HEK293 (cell line): ENCODE data around the gene RASSF8.

Source experiments
- CTCF ChIA-PET: fragments of 350-600 bp; formaldehyde crosslinking; extraction: SDS; loops from one replicate; lab custom pipeline; 2021; ENCODE audit warnings: antibody characterized with exemption; lab: Yijun Ruan, JAX
- POLR2A ChIA-PET: fragments of 300-600 bp; formaldehyde crosslinking; extraction: SDS; loops from one replicate; lab custom pipeline; 2020; ENCODE audit warnings: antibody characterized with exemption, inconsistent platforms; lab: Yijun Ruan, JAX
- H3K27ac ChIP-seq: fragments of 200-500 bp; sonication (Bioruptor generic); 2 replicates; pipeline ENCODE4 v1.5.1; 2014; ENCODE audit warnings: low read depth, low read length, control low read depth, inconsistent platforms; ENCODE audit errors: extremely low read depth
- H3K36me3 ChIP-seq, 2 experiments: fragments of 200-500 bp in 1 of 2; sonication (Bioruptor generic) in 1 of 2; 1 replicate in 1 of 2; 2 replicates in 1 of 2; pipeline ENCODE4 v1.5.1; 2014 to 2017; ENCODE audit warnings: inconsistent platforms in 2 of 2, low read length in 2 of 2; ENCODE audit not compliant: control insufficient read depth in 2 of 2, insufficient read depth in 1 of 2
- H3K4me1 ChIP-seq: fragments of 200-500 bp; sonication (Bioruptor generic); 2 replicates; pipeline ENCODE4 v1.5.1; 2014; ENCODE audit warnings: mild to moderate bottlenecking, low read length, inconsistent platforms; ENCODE audit not compliant: control insufficient read depth, insufficient read depth
- H3K4me3 ChIP-seq: 2 replicates; pipeline ENCODE4 v1.5.1; 2011; ENCODE audit warnings: low read depth, mild to moderate bottlenecking, control low read depth, low read length, moderate library complexity
- H3K9me3 ChIP-seq: fragments of 200-500 bp; sonication (Bioruptor generic); 2 replicates; pipeline ENCODE4 v1.5.1; 2014; ENCODE audit warnings: low read depth, low read length, inconsistent platforms; ENCODE audit not compliant: control insufficient read depth, insufficient read depth
- ATF2 ChIP-seq: fragments of 450-650 bp; formaldehyde crosslinking; IDR thresholded peaks from 2 replicates; pipeline ENCODE4 v1.5.1; 2016; ENCODE audit warnings: missing biosample characterization, missing genetic modification characterization, low read depth
- GFI1B ChIP-seq: fragments of 450-650 bp; formaldehyde crosslinking; IDR thresholded peaks from 2 replicates; pipeline ENCODE4 v1.5.1; 2016; ENCODE audit warnings: missing biosample characterization, missing genetic modification characterization
- GLIS1 ChIP-seq: fragments of 450-650 bp; formaldehyde crosslinking; IDR thresholded peaks from 2 replicates; pipeline ENCODE4 v1.5.1; 2016; ENCODE audit warnings: missing biosample characterization, missing genetic modification characterization
- GLIS2 ChIP-seq: fragments of 450-650 bp; formaldehyde crosslinking; IDR thresholded peaks from 2 replicates; pipeline ENCODE4 v1.5.1; 2016; ENCODE audit warnings: missing biosample characterization, missing genetic modification characterization
- INSM2 ChIP-seq: fragments of 450-650 bp; formaldehyde crosslinking; IDR thresholded peaks from 2 replicates; pipeline ENCODE4 v1.5.1; 2016; ENCODE audit warnings: missing biosample characterization, missing genetic modification characterization
- KLF1 ChIP-seq: fragments of 450-650 bp; formaldehyde crosslinking; IDR thresholded peaks from 2 replicates; pipeline ENCODE4 v1.5.1; 2016; ENCODE audit warnings: missing biosample characterization, missing genetic modification characterization
- SCRT2 ChIP-seq: fragments of 450-650 bp; formaldehyde crosslinking; IDR thresholded peaks from 2 replicates; pipeline ENCODE4 v1.5.1; 2016; ENCODE audit warnings: missing biosample characterization, missing genetic modification characterization
- YY2 ChIP-seq: fragments of 450-650 bp; formaldehyde crosslinking; IDR thresholded peaks from 2 replicates; pipeline ENCODE4 v1.5.1; 2016; ENCODE audit warnings: missing biosample characterization, missing genetic modification characterization
- ZBTB49 ChIP-seq: fragments of 450-650 bp; formaldehyde crosslinking; IDR thresholded peaks from 2 replicates; pipeline ENCODE4 v1.5.1; 2016; ENCODE audit warnings: missing biosample characterization, missing genetic modification characterization, low read depth
- ZIC2 ChIP-seq: fragments of 450-650 bp; formaldehyde crosslinking; IDR thresholded peaks from 2 replicates; pipeline ENCODE4 v1.5.1; 2016; ENCODE audit warnings: missing biosample characterization, missing genetic modification characterization
- ZNF140 ChIP-seq: fragments of 450-650 bp; formaldehyde crosslinking; IDR thresholded peaks from 2 replicates; pipeline ENCODE4 v1.5.1; 2016; ENCODE audit warnings: missing biosample characterization, missing genetic modification characterization
- ZNF23 ChIP-seq: fragments of 450-650 bp; formaldehyde crosslinking; IDR thresholded peaks from 2 replicates; pipeline ENCODE4 v1.5.1; 2016; ENCODE audit warnings: missing biosample characterization, missing genetic modification characterization, borderline replicate concordance
- ZNF324 ChIP-seq: fragments of 450-650 bp; formaldehyde crosslinking; IDR thresholded peaks from 2 replicates; pipeline ENCODE4 v1.5.1; 2016; ENCODE audit warnings: missing biosample characterization, missing genetic modification characterization
- ZNF354C ChIP-seq: fragments of 450-650 bp; formaldehyde crosslinking; IDR thresholded peaks from 2 replicates; pipeline ENCODE4 v1.5.1; 2016; ENCODE audit warnings: missing biosample characterization, missing genetic modification characterization, low read depth, borderline replicate concordance
- ZNF544 ChIP-seq: fragments of 450-650 bp; formaldehyde crosslinking; IDR thresholded peaks from 2 replicates; pipeline ENCODE4 v1.5.0; 2017; ENCODE audit warnings: missing biosample characterization, missing genetic modification characterization
- ZNF548 ChIP-seq: fragments of 450-650 bp; formaldehyde crosslinking; IDR thresholded peaks from 2 replicates; pipeline ENCODE4 v1.5.1; 2016; ENCODE audit warnings: missing biosample characterization, missing genetic modification characterization
- ZNF549 ChIP-seq: fragments of 450-650 bp; IDR thresholded peaks from 2 replicates; pipeline ENCODE4 v1.5.1; 2018; ENCODE audit warnings: missing biosample characterization, missing genetic modification characterization, mild to moderate bottlenecking, inconsistent platforms, moderate library complexity
- ZNF560 ChIP-seq: fragments of 450-650 bp; formaldehyde crosslinking; IDR thresholded peaks from 2 replicates; pipeline ENCODE4 v1.5.1; 2017; ENCODE audit warnings: missing biosample characterization, missing genetic modification characterization, borderline replicate concordance
- ZNF600 ChIP-seq: fragments of 450-650 bp; formaldehyde crosslinking; IDR thresholded peaks from 2 replicates; pipeline ENCODE4 v1.5.1; 2016; ENCODE audit warnings: missing biosample characterization, missing genetic modification characterization
- ZNF629 ChIP-seq: fragments of 450-650 bp; formaldehyde crosslinking; IDR thresholded peaks from 2 replicates; pipeline ENCODE4 v1.5.1; 2017; ENCODE audit warnings: missing biosample characterization, missing genetic modification characterization
- ZNF704 ChIP-seq: fragments of 450-650 bp; formaldehyde crosslinking; IDR thresholded peaks from 2 replicates; pipeline ENCODE4 v1.5.1; 2016; ENCODE audit warnings: missing biosample characterization, missing genetic modification characterization
- ZNF76 ChIP-seq: fragments of 450-650 bp; formaldehyde crosslinking; IDR thresholded peaks from 2 replicates; pipeline ENCODE4; 2016; ENCODE audit warnings: low read depth, missing biosample characterization, missing genetic modification characterization, borderline replicate concordance

Gene RASSF8

GRCh38 chr12:26046906-26047305 is 88.4 kb downstream of the RASSF8 start:
- no peak overlapping the region for H3K27ac ChIP-seq
- no peak overlapping the region for H3K4me3 ChIP-seq
- POLR2A ChIA-PET = no interaction called here
- no peaks in the 10 kb centered on the region for H3K36me3 ChIP-seq
- peaks cover 18% of the 10 kb centered on the region for H3K4me1 ChIP-seq
- CTCF ChIA-PET = no interaction called here
- H3K9me3 ChIP-seq = no peaks in the 10 kb centered on the region
- no peak for TF ChIP-seq GFI1B
- TF ChIP-seq YY2 = no peak
- TF ChIP-seq INSM2 (tag by site-specific recombination) = no peak
- TF ChIP-seq ZNF324 (tag by site-specific recombination) = no peak
- TF ChIP-seq KLF1 (tag by site-specific recombination) = no peak
- TF ChIP-seq ZNF629 = no peak
- TF ChIP-seq ZNF354C (tag by site-specific recombination) = no peak
- no peak for TF ChIP-seq ZNF76
- TF ChIP-seq ATF2 (tag by site-specific recombination) = no peak
- TF ChIP-seq ZNF704 (tag by site-specific recombination) = no peak
- TF ChIP-seq SCRT2 = no peak
- no peak for TF ChIP-seq ZNF560 (tag by site-specific recombination)
- TF ChIP-seq ZNF23 (tag by site-specific recombination) = no peak
- no peak for TF ChIP-seq ZIC2 (tag by site-specific recombination)

- peak; percentile 75 for TF ChIP-seq ZIC2 (tag by site-specific recombination)
- TF ChIP-seq ZNF600 = no peak
- TF ChIP-seq GLIS2 (tag by site-specific recombination) = 0 out of 2 replicates have a peak, but pooled peaks have one; percentile 11
- peak; percentile 77 for TF ChIP-seq GLIS1 (tag by site-specific recombination)
- H3K9me3 ChIP-seq = no peaks in the 10 kb centered on the region
- ChIA-PET CTCF (no interaction called here), POLR2A (no interaction called here)
- no peak overlapping the region for H3K27ac ChIP-seq
- peaks cover 15% of the 10 kb centered on the region for H3K4me1 ChIP-seq
- H3K36me3 ChIP-seq = no peaks in the 10 kb centered on the region
- no peak overlapping the region for H3K4me3 ChIP-seq
These were observed 89.1 kb downstream of the RASSF8 start for GRCh38 chr12:26047401-26048226.

GRCh38 chr12:26052652-26053051 is 94.2 kb downstream of the RASSF8 start:
- Histone ChIP-seq H3K27ac (no peak overlapping the region), H3K9me3 (no peaks in the 10 kb centered on the region), H3K36me3 (no peaks in the 10 kb centered on the region; a peak in 1 of 3 replicates), H3K4me3 (no peak overlapping the region)
- ChIA-PET CTCF (interaction anchor here (0.5 kb wide), 1 partner anchor 39 kb away, joined by 3 read pairs; no protein-coding TSS in a partner anchor), POLR2A (no interaction called here)
- no peak for TF ChIP-seq ZNF548 (tag by site-specific recombination)
- no peak for TF ChIP-seq ZNF549 (tag by site-specific recombination)
- no peak for TF ChIP-seq ZNF544 (tag by site-specific recombination)
- TF ChIP-seq ZBTB49 = no peak
- TF ChIP-seq ZNF140 (tag by site-specific recombination) = no peak
- TF ChIP-seq, all 188 proteins: peak for 0
- peaks cover 15% of the 10 kb centered on the region for H3K4me1 ChIP-seq
